GM12873 (cell line): ENCODE measurements around the gene AZIN2.

Experiments used
- CTCF ChIP-seq: IDR thresholded peaks from 2 replicates; pipeline ENCODE4 v1.5.1; 2012; ENCODE audit warnings: low read depth, mild to moderate bottlenecking, moderate library complexity, low read length, control low read depth; ENCODE audit not compliant: insufficient read depth; ENCODE audit errors: missing control alignments

The AZIN2 gene

DNA sequence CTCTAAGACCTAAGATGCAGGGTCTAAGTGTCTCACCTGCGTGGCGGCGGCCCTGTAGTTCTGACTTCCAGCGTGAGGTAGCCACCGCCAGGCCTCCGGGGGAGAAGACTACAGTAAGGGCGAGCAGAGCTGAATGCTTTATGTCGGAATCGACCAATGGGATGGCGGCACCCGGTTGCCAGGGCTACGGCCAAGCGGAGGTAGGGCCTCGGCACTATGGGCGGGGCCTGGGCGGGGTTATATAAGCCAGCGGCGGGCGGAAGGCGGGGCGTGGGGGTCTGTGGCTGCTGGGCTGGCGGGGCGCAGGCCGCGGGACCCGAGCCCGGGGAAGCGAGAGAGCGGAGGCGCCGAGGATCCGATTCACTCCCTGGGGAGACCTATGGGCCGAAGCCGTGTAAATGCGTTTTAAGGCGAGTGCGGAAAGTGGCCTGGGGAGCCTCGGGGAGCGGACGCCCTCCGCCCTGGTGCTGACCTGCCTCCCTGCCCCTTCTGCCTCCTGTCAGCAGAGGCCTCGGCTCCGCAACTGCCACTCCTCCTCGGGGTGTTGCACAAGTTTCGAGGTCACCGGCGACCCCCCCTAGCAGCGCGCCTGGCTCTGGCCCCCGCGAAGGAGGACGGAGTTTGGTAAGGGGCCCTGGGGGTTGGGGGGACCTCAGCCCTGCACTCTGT is at the start of gene AZIN2:
Gene AZIN2, plus strand, starts transcription at position 269 of the 669 bp plus-strand sequence. CDS start 1,097 bp downstream, outside the sequence.
- no peak for TF ChIP-seq CTCF

- no peak for TF ChIP-seq CTCF
Measured at GRCh38 chr1:33031506-33031905, 49.4 kb upstream of the AZIN2 start.

DNA sequence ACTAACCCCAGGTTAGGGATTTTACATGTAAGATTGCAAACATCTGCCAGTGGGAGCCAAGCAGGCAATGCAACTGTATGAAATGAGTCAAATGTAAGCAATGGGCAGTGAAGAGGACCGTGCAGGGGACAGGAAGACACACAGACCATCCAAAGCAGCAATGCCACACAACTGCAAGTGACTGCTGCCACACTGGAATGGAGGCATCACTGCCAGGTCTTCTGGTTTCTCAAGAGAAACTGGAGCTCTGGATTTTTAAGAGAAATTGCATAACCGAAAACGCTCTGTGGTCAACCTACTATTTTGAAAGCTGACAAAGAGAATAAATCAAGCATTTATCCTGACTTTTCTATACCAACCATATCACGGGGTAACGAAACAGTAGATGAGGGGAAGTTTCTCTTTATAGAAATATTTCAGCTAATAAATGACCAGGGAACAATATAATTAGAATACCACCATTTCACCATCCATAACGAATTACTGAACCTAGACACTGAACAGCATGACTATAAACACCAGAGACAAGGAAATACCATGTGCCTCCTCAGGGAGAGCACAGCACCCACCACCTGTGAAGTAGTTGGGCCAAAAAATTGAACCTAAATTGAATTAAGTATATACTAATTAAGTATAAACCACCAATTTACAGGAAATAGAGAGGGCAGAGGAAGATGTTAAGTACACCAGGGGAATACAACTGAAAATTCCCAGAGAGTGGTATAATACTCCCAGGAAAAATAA is 48.7 kb upstream of the AZIN2 start:
- no peak for TF ChIP-seq CTCF

DNA sequence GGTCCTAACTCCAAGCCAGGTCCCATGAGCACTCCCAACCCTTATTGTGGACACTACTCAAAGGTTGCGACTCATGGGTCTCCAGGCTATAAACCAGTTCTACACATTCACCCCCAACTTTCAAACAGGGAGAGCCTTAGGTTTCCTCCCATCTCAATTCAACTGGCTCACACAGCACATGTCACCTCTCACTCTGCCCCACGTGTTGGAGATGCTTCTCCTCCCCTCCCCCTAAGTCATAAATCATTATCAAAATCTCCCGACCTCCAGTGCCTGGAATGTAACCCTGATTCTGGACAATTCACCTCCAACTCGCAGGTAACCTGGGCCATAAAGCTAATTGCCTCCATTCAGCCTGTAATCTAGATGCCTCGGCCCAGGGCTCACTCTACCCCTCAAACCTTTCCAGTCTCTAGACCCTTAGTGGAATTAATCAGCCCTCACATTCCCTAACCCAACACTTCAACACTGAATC is 44.9 kb upstream of the AZIN2 start:
- TF ChIP-seq CTCF = no peak

DNA sequence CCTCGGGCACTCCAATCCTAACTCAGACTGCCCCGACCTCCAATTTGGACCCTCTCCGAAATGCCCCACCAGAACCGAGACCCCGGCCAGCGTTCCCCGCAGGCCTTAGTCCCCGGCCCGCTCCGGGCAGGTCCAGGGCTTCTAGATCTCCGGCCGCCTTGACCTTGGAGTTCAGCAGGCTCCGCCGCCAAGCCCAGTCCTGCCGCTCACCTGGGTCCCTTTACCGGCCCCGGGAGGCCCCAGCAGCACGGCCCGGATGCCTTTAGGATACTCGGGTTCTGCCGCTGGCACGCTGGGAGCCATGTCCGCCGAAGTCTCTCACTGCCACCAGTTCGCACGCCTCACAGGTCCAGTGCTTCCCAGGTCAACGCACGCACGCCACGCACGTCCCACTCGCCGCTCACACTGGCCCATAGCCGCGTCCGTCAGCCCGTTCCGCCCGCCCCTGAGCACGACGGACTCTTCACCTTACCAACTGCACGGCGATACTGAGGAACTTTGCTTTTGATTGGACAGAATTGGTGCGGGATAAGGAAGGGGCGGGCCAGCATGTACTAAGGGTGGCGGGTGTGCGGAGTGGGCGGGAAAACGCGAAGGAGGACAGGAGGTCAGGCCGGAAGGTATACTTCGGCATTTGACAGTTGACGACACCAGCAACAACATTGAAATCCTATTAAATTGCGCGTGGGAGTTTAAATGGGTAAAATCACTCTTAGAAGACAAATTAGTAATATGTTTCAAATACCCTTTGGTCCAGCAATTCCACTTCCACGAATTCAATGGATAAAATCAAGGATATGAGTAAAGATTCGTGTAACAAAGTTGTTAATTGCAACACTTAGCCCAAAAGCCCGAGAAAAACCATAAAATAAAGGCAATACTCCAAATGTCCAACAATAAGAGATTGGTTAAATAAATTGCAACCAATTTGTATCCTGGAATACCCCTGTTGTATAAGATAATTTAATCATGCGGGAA is 44.1 kb upstream of the AZIN2 start, which contains the start of gene AK2:
Gene AK2, minus strand, starts transcription at position 358 of the 978 bp plus-strand sequence. Its CDS starts 55 bp downstream, at position 303.
- TF ChIP-seq CTCF = no peak

DNA sequence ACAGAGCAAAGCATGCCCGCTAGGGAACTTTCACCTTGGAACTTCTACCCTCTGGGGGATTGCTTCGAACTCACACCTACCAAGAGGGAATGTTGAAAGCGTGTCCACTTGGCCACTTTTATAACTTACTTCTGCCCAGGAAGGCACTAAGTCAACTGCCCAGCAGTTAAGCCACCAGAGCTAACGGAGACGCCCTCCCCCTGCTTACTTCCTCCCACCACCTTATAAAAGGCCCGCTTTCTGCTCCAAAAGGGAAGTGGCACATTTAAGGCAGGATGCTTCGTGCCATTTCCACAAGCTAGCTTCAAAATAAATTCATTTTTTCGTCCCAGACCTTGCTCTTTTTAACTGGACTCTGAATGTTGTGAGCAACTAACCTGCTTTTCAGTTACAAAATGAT is 41.1 kb upstream of the AZIN2 start:
- no peak for TF ChIP-seq CTCF
